Calu3 (cell line): ENCODE measurements around the gene NRN1L. TPM values are rescaled to one million over a fixed set of nuclear protein-coding genes. Genes with fewer than 3 reads are reported as not detected.

Experiments
- BruUV-seq: library from RNA; stranded (reverse); fragments of 400-500 nt; replicated peaks from 2 replicates; lab custom pipeline; 2021; lab: Mats Ljungman, UMichigan
- CTCF ChIA-PET: fragments of 300-600 bp; sonication (Branson Sonifier 250); formaldehyde crosslinking; loops from one replicate; lab custom pipeline; 2022; ENCODE audit warnings: antibody characterized with exemption; lab: Charles Lee
- DNase-seq: peaks from one replicate; pipeline ENCODE4 v3.0.0; 2022
- H3K27ac Mint-ChIP-seq: one replicate; pipeline ENCODE4 v1.8.0; 2022; ENCODE audit warnings: mixed read lengths; ENCODE audit not compliant: unreplicated experiment
- H3K27me3 Mint-ChIP-seq: one replicate; pipeline ENCODE4 v1.8.0; 2022; ENCODE audit warnings: mixed read lengths; ENCODE audit not compliant: unreplicated experiment
- H3K36me3 Mint-ChIP-seq: one replicate; pipeline ENCODE4 v1.8.0; 2022; ENCODE audit warnings: mild to moderate bottlenecking, moderate library complexity, mixed read lengths; ENCODE audit not compliant: insufficient read depth, unreplicated experiment
- H3K4me1 Mint-ChIP-seq: one replicate; pipeline ENCODE4 v1.8.0; 2022; ENCODE audit warnings: mild to moderate bottlenecking, low read depth, mixed read lengths; ENCODE audit not compliant: unreplicated experiment
- H3K4me3 Mint-ChIP-seq: one replicate; pipeline ENCODE4 v1.8.0; 2022; ENCODE audit warnings: mild to moderate bottlenecking, low read depth, moderate library complexity, mixed read lengths; ENCODE audit not compliant: unreplicated experiment
- H3K9me3 Mint-ChIP-seq: one replicate; pipeline ENCODE4 v1.8.0; 2022; ENCODE audit warnings: low read depth, mixed read lengths; ENCODE audit not compliant: unreplicated experiment
- intact Hi-C: fragments of 100-400 bp; cut with micrococcal nuclease; formaldehyde crosslinking; loops from one replicate; pipeline ENCODE4 v1.10.0; 2022; ENCODE audit not compliant: unreplicated experiment
- total RNA-seq: library from RNA; stranded (reverse); gene quantifications from 2 replicates; pipeline ENCODE4 v1.2.3, GENCODE V29; 2022
- TF ChIP-seq, protein P1 (sequence below): fragments of 200-600 bp; IDR thresholded peaks from one replicate; pipeline ENCODE4 v1.8.0; 2022; ENCODE audit warnings: antibody characterized with exemption; ENCODE audit not compliant: unreplicated experiment

Gene NRN1L
- total RNA-seq, 1 experiment from 2014 or later = not detected

DNA sequence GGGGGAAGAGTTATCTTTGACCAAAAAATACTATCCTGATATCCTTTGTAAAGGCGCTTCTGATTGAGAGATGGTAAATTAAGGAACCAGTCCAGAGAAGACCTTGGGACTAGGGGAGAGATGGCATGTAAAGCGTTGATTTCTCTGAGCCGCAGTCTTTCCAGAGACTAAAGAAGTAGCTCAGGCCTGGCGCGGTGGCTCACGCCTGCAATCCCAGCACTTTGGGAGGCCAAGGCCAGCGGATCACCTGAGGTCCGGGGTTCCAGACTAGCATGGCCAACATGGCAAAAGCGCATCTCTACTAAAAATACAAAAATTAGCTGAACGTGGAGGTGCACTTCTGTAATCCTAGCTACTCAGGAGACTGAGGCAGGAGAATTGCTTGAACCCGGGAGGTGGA lies 36.6 kb upstream of the NRN1L start:
- BruUV-seq = no TSS peak
- Mint-ChIP-seq H3K4me3 (peak overlapping the region; percentile 87), H3K36me3 (peaks cover 52% of the 10 kb centered on the region), H3K27ac (peak overlapping the region; percentile 77), H3K9me3 (no peaks in the 10 kb centered on the region), H3K4me1 (peaks cover 20% of the 10 kb centered on the region), H3K27me3 (no peaks in the 10 kb centered on the region)
- TF ChIP-seq, protein P1, sequence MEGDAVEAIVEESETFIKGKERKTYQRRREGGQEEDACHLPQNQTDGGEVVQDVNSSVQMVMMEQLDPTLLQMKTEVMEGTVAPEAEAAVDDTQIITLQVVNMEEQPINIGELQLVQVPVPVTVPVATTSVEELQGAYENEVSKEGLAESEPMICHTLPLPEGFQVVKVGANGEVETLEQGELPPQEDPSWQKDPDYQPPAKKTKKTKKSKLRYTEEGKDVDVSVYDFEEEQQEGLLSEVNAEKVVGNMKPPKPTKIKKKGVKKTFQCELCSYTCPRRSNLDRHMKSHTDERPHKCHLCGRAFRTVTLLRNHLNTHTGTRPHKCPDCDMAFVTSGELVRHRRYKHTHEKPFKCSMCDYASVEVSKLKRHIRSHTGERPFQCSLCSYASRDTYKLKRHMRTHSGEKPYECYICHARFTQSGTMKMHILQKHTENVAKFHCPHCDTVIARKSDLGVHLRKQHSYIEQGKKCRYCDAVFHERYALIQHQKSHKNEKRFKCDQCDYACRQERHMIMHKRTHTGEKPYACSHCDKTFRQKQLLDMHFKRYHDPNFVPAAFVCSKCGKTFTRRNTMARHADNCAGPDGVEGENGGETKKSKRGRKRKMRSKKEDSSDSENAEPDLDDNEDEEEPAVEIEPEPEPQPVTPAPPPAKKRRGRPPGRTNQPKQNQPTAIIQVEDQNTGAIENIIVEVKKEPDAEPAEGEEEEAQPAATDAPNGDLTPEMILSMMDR = no peak
- CTCF ChIA-PET = interaction anchor here (0.7 to 1.5 kb wide), 3 partner anchors 10 to 27 kb away, joined by 3 to 4 read pairs (median 3); no protein-coding TSS in a partner anchor
- intact Hi-C loops = no loop called here
- no peak for DNase-seq

- H3K9me3 Mint-ChIP-seq = no peaks in the 10 kb centered on the region
- H3K27ac Mint-ChIP-seq = no peak overlapping the region
- DNase-seq = no peak
- peaks cover 48% of the 10 kb centered on the region for H3K36me3 Mint-ChIP-seq
- H3K4me3 Mint-ChIP-seq = no peak overlapping the region
- H3K4me1 Mint-ChIP-seq = peaks cover 33% of the 10 kb centered on the region
- CTCF ChIA-PET = no interaction called here
- intact Hi-C loops = no loop called here
- BruUV-seq = no TSS peak
- no peaks in the 10 kb centered on the region for H3K27me3 Mint-ChIP-seq
- TF ChIP-seq, protein P1 = no peak
Measured at GRCh38 chr16:67853670-67854069, 31.0 kb upstream of the NRN1L start.

DNA sequence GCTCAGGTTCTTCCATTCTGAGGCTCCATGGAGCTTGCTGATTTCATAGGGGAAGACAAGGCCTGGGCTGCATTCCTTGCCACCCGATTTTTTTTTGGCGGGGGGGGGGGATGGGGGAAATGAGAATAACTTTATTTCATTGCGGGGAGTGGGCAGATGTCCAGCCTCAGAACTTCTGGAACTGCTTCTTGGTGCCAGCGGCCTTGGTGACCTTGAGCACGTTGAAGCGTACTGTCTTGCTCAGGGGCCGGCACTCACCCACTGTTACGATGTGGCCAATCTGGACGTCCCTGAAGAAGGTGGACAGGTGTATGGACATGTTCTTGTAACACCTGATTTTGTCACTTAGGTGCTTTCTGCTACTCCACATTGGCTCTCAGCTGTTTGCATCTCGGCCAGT lies 28.9 kb upstream of the NRN1L start:
- CTCF ChIA-PET = interaction anchor here (0.5 to 0.6 kb wide), 2 partner anchors 291 to 960 kb away, joined by 3 read pairs; no protein-coding TSS in a partner anchor
- no peak overlapping the region for H3K27ac Mint-ChIP-seq

DNA sequence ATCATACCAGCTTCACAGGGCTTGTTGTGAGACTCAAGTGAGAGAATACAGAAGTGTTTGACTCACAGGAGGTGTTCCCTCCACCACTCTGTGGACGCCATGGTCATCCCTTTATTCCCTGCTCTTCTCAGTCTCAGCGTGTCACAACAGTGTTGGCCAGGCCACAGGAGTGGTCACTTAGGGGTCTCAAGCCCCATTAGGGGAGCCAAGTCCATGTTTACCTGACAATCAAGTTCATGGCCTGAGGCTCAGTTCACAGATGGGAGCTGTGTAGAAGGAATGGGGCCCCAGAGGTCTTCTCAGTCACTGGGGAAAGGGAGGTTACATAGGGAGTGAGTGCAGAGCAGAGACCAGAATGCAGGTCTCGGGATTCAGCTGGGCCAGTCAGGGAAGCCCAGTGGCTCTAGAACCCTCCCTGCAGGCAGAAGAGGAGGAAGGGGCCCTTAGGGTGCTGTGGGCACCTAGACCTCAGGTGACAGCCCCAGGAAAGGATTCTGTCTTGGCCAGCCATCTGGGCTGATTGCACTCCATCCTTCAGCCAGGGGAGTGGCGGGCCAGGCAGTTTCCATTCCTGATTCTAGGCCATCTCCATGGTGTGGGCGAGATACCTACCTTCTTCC lies 27.6 kb upstream of the NRN1L start:
- CTCF ChIA-PET = interaction anchor here (1.0 to 1.9 kb wide), 5 partner anchors 9 to 596 kb away, joined by 3 to 9 read pairs (median 4); partner anchors contain the start of genes CENPT, RANBP10 and TSNAXIP1
- Mint-ChIP-seq H3K36me3 (peaks cover 67% of the 10 kb centered on the region), H3K4me3 (peak overlapping the region; percentile 55), H3K4me1 (peaks cover 54% of the 10 kb centered on the region), H3K9me3 (no peaks in the 10 kb centered on the region), H3K27ac (peak overlapping the region; percentile 98), H3K27me3 (no peaks in the 10 kb centered on the region)
- BruUV-seq = no TSS peak
- TF ChIP-seq, protein P1 = no peak
- DNase-seq = no peak
- intact Hi-C loops = no loop called here

More for the DNA sequence above, 28.9 kb upstream of the NRN1L start:
- no peaks in the 10 kb centered on the region for H3K27me3 Mint-ChIP-seq
- H3K4me3 Mint-ChIP-seq = no peak overlapping the region
- H3K36me3 Mint-ChIP-seq = peaks cover 55% of the 10 kb centered on the region
- TF ChIP-seq, protein P1 = no peak
- H3K9me3 Mint-ChIP-seq = no peaks in the 10 kb centered on the region
- DNase-seq = no peak
- no TSS peak for BruUV-seq
- intact Hi-C loops = no loop called here
- H3K4me1 Mint-ChIP-seq = peaks cover 42% of the 10 kb centered on the region
